Measurements from ENCODE around the gene NFASC.

DNA sequence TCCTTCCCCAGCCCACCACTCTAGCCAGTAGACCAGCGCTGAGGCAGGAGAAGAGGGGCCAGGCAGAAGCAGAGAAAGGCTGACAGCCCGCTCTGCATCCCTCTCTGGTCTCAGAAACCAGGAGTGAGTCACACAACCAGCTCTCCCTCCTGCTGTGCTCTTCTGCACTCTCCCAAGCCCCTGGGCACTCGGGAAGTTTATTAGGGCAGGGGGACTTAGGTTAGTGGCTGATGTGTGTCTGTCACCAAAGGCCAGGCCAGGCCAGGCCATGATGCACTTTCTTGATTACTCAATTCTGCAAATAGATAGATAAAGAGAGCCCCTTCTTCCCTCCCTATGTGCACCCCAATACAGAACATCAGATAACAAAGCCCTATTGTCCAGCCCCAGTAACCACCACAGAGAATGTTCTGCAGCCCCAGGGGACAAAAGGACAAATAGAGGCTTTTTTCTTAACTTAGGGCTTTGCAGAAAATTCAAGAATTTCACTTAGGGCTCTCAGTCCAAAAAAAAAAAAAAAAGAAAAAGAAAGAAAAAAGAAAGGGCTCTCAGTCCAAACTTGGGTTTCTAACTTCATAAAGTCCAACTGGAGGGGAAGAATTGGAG, 119.5 kb downstream of the NFASC start:
- no peak for TF ChIP-seq POLR2A (IDR thresholded peaks at IDR 0.05)
- TF ChIP-seq, protein P1, sequence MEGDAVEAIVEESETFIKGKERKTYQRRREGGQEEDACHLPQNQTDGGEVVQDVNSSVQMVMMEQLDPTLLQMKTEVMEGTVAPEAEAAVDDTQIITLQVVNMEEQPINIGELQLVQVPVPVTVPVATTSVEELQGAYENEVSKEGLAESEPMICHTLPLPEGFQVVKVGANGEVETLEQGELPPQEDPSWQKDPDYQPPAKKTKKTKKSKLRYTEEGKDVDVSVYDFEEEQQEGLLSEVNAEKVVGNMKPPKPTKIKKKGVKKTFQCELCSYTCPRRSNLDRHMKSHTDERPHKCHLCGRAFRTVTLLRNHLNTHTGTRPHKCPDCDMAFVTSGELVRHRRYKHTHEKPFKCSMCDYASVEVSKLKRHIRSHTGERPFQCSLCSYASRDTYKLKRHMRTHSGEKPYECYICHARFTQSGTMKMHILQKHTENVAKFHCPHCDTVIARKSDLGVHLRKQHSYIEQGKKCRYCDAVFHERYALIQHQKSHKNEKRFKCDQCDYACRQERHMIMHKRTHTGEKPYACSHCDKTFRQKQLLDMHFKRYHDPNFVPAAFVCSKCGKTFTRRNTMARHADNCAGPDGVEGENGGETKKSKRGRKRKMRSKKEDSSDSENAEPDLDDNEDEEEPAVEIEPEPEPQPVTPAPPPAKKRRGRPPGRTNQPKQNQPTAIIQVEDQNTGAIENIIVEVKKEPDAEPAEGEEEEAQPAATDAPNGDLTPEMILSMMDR (IDR thresholded peaks at IDR 0.05): no peak
- TF ChIP-seq EP300 (IDR thresholded peaks at IDR 0.05): no peak
- no peak for TF ChIP-seq POLR2AphosphoS5 (IDR thresholded peaks at IDR 0.05)

Data from sigmoid colon (tissue), 4 donors.